HG03469 (cell line): ENCODE data around the gene UBE2V1.
A peak's percentile ranks its signal among the peaks of the same experiment; 100 is the strongest.
"Not testable (repeated sequence)": the region's sequence is repeated elsewhere in the genome, so short reads cannot be mapped to it uniquely, and the experiment has no call there.

ENCODE experiments used
- ATAC-seq: cut with Tn5 transposase; IDR thresholded peaks from one replicate; pipeline ENCODE4 v1.9.1; 2021; ENCODE audit warnings: mild to moderate bottlenecking, moderate library complexity, moderate number of reproducible peaks; ENCODE audit not compliant: unreplicated experiment

UBE2V1 gene

DNA sequence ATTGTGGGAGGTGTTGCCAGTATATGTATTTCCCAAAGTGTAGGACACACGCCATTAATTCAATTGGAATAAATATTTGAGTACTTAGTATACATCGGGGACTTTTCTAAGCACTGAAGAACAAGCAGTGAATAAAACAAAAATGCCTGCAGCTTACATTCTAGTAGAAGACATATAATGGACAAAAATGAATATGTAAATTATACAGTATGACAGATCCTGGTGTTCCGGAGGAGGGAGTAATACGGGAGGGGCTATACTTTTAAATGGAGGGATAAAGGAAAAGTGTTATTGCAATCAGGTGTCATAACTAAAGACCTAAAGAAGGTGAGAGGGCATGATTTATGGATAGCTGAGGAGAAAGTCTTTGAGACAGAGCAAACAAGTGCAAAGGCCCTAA, 15.1 kb downstream of the UBE2V1 start:
- ATAC-seq = no peak

DNA sequence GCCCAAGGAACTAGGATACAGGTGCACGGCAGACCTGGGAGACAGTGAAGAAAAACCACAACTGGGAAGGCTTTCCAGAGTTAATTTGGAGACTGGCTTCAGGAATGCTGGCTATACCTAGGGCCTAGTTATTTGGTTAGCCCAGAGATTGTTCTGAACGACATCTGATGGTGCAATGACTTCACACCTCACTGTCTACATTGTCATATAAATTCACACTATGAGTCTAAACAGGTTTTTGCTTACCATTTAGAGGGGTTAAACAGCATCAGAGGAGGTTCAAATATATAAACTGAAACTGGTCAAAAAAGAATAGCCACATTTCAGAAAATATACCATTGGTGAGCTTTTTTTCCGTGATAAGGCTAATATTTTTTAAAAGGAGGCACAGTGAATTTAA, 16.7 kb downstream of the UBE2V1 start:
- no peak for ATAC-seq

DNA sequence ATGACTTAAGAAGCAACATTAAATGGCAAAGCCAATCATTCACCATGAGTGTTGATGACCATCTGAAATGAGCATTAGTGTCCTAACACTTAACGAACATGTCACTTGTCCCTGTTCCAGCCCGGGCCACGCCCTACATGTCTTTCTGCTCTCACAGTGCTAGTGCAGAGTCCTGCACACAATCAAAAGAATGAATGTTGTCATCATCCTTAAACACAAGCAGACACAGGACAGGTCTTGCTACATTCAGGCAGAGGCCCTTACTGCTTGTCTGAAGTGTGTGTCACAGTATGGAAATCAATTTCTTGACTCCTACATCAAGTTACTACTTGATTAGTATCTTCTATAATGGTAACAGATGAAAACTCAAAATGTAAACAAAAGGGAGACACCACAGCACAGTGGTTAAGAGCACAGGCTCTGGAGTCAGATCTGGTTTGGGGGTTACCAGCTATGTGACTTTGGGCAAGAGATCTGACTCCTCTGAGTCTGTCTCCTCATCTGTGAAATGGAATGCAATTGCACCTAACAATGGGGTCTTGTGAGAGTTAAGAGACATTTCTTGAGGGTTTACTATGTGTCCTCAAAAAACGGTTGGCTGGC, 17.4 kb downstream of the UBE2V1 start:
- ATAC-seq = no peak

DNA sequence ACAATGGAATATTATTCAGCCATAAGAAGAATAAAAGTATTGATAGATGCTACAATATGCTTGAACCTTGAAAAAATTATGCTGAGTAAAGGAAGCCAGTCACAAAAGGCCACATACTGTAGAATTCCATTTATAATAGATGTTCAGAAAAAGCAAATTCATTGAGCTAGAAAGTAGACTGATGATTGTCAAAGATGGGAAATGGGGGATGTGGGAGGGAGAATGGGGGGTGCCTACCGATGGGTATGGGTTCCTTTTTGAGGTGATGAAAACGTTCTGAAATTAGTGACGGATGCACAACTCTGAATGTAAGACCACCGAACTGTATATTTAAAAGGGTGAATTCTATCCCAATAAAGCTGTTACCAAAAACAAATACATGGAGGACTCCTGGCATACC, 18.4 kb downstream of the UBE2V1 start:
- no peak for ATAC-seq

DNA sequence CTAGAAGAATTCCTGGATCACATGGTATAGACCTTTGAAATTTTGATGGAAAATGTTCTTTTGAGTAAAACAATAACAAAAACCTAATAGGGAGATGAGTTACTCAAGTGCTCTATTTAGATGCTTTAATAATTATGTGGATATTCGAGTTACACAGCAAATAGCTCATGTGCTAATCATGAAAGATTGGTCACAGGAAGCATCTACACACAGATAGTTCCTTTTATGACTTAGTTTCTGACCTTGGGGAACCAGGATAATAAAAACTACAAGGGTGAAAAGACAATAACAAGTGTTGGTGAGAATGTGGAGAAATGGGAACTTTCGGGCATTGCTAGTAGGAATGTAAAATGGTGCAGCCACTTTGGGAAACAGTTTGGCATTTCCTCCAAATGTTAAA, 19.7 kb downstream of the UBE2V1 start:
- ATAC-seq = no peak

DNA sequence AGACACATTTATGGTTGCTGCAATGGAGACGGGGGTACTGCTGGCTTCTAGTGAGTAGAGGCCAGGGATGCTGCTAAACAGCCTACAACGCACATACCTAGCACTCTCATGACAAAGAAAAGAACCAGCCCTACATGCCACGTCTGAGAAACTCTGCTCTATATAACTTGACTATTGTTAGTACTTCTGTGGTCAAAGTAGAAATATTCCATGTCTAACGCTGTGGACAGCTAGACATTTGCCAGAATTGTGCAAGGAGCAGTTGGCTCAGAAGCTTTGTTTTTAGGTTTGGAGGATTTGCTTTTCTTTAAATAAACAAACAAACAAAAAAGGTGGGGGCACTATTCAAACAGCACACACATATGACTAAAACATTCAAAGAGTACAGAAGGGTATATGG, 20.5 kb downstream of the UBE2V1 start:
- ATAC-seq = no peak

DNA sequence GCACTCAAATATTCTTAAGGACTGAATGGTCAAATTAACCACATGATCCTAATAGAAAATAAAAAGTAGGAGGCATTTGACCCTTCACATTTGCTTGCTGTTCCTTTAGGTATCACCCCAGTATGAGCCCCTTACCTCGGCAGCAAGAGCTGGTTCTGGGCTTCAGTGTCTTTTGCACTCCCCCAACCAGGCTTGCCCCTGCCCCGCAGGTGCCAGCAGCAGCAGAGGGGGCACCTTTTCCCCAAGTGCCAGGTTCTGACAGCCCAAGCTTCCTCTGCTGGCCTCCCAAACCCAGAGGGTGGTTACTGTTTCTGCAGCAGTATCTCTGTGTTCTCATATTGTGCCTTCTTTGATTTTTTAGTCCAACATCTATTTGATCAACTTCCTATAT, 23.2 kb downstream of the UBE2V1 start:
- no peak for ATAC-seq

DNA sequence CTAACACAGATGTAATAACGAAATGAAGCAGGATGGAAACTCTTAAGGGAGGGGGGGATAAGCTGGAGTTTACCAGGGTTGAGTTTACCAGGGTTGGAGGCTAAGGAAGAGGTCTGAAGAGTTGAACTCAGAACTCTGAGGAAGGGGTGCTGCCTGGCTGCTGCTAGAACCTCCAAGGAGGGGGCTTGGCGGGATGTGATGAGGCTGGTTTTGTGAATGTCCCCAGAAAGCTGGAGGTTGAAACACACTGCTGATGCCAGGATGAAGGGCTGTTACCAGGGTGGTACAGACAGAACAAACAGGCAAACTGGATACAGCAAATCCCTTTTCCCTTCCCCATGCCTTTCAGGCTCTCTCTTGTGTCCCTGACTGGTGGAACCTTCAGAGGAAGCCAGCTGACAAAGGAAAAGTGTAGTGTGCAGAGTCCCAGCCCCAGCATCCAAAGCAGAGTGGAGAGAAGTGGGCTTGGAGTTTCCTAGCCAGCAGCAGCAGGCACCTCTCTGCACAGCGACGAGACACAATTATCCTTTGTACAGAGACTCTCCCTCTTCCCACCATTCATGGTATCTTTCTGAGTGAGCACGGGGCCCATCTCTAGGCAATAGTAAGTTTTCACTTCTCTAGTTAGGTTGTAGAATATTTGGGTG, 23.7 kb downstream of the UBE2V1 start:
- no peak for ATAC-seq

DNA sequence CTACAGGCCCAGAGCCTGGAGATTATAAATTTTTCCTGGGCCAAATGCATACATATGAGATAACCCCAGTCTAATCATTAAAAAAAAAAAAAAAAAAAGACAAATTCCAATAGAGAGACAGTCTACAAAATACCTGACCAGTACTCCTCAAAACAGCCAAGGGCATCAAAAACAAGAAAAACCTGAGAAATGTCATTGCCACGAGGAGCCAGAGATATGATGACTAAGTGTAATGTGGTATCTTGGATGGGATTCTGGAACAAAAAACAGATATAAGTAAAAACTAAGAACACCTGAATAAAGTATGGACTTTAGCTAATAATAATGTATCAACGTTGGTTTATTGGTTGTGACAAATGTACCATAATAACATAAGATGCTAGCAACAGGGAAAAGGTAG, 24.9 kb downstream of the UBE2V1 start:
- ATAC-seq = no peak

DNA sequence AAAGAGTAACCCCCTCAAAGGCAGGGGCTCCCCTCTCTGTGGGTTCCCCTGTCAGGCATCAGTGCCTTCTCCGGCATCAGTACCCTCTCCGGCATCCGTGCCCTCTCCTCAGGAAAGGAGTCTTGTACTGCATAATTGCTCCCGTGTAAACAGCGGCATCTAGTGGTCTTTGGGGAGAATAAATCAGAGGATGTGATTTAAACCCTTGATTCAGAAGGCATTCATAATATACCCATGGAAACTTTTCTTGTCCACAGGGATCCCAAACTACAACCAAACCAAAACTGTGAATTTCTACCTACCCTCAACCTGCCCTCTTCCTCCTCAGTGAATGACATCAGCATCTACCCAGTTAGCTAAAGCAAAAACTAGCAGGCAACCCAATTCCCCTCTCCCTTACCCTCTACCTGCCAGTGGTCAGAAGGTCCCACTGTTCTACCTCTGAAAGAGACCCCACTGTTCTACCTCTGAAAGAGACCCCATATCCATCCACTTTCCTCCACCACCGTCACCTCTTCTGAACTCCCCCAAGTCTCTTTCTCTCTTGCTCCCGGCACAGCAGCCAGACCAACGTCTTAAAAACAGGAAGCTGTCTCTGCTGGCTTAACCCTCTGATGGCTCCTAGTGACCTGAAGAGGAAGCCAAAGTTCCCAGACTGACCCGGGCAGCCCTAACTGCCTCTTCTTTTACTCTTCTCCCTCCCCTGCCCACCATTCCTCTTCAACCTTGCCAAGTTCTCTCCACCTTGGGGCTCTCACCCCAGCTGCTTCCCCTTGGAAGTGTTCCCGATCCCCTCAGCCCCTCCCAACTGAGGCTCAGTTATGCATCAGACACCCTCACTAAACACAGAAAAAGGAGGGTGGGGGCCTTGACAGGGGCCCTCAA, 27.2 kb downstream of the UBE2V1 start:
- no peak for ATAC-seq

DNA sequence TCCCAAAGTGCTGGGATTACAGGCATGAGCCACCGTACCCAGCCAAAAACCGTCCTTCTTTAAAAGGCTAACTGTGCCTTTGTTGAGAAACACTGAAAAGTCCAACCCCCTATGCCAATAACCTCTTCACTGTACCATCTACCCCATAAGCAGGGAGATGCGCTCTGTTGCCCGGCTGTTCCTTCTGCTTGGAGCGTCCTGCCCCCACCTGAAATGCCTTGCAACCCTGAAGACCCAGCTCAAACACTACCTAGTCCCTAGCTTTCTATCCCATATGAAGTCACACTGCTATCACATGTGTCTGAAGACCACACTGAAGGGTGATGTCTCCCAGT, 27.8 kb downstream of the UBE2V1 start:
- no peak for ATAC-seq

DNA sequence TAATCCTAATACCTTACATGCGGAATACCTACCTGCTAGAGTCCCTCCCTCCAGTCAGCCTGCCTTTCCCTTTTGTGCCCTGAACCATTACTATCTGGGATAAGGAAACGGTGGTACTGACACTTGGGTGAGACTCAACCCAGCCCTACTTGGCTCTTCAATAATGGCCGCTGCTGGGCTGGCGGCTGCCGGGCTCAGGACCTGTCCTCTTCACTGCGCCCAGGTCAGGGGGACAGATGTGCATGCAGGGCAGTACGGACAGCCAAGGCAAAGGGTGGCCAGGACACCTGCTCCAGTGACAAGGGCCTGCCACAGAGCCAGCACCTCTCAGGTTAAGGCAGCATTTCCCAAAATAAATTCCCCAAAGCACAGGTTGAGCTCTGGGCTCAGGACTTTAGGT, 29.9 kb downstream of the UBE2V1 start:
- no peak for ATAC-seq

DNA sequence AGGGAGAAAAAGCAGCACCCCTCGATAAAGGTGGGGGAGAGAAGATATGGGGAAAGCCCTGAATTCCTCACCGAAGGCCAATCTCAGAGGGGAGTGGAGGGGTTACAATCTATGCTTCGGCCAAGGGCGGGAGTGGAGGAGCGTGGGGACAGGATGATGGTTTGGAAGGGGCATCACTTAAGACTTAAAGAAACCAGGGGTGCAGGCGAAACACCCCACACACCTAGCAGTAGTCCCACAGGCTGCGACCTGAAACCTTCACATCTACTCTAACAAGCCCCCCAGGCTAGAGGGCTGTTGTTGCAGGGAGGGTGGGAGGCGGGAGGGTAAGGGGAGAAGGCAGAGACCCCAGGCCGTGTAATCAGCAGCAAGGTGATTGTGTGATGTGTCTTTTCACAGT, 30.9 kb downstream of the UBE2V1 start:
- ATAC-seq = not testable (repeated sequence)

DNA sequence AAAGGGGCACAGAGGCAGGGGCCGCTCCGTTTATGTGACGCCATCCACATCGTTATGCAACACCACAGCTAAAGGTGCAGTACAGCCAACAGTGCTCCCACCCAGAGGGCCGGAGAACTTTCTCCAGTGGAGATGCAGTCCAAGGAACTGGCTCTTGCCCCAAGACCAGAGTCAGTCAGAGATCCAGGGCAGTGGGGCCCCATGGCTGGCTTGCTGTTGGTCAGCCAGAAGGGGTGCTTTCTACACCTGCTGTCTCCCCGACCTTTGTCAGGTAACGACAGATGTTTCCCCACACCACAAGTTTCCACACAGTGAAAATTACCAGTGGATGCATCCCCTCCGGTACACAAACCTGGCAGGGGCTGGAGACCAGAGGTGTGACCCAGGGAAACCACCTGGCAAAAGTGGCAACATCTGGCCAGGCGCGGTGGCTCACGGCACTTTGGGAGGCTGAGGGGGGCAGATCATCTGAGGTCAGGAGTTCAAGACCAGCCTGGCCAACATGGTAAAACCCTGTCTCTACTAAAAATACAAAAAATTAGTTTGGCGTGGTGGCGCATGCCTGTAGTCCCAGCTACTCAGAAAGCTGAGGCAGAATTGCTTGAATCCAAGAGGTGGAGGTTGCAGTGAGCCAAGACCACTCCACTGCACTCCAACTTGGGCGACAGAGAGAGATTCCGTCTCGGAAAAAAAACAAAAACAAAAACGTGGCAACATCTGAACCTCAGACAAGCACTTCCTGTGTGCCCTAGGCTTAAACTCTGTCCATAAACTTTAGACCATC, 34.9 kb downstream of the UBE2V1 start:
- no peak for ATAC-seq

DNA sequence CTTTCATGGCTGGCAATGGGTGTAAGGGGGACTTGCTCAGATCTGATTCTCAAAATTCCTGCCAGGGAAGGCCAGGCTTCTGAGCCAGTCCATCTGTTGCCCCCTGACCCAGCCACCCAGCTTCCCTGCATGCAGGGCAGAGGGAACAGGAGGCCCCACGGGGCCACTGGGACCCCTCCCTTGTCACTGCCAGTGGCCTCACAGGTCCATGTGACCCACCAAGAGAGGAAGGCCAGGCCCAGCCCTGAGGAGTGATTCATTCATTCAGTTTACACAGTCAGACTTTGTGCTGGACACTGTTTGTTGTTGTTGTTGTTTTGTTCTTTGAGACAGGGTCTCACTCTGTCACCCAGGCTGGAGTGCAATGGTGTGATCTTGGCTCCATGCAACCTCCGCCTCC, 39.5 kb downstream of the UBE2V1 start:
- no peak for ATAC-seq

DNA sequence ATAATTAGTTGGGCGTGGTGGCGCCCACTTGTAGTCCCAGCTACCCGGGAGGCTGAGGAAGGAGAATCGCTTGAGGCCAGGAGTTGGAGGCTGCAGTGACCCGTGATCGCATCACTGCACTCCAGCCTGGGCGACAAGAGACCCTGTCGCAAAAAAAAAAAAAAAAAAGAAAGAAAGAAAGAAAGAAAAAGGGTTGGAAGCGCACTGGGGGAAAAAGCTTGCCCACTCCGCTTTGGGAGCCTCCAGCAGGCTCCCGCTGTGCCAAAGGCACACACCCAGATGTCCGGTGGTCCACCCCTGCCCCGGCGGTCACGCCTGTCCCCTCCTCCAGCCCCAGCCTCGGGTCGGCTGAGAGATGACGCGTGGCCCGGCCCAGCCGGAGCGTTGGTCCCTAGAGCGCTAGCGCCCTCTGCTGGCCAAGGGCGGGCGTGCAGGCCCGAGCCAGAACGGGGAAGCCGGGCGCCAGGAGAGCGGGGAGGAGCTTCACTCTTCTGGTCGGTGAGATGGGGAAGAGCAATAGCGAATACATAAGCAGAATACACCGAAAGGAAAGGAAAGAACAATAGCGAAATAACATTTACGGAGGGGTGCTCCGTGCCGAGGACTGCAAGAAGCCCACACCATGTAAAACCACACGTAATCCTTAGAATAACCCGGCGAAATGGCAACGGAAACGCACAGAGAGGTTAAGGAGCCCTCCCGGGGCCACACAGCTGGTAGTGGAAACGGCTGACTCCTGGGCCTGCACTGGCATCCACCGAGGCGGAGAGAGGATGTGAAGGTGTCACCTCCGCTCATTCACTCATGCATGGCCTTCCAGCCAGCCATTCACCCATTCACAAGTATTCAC, 41.7 kb downstream of the UBE2V1 start:
- peak; percentile 70 for ATAC-seq

DNA sequence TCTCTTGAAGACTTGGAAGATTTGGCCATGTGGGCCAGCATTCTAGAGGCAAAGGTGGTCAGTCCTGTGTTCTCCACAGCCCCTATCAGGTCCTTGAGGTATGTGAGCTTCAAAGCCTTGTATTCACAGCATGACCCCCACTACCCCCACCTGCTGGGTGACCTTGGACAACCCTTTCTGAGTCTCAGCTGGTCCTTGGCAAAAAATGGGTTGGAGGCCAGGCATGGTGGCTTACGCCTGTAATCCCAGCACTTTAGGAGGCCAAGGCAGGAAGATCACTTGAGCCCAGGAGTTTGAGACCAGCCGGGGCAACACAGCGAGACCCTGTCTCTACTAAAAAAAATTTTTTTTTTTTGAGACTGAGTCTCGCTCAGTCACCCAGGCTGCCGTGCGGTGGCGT, 42.6 kb downstream of the UBE2V1 start:
- no peak for ATAC-seq

DNA sequence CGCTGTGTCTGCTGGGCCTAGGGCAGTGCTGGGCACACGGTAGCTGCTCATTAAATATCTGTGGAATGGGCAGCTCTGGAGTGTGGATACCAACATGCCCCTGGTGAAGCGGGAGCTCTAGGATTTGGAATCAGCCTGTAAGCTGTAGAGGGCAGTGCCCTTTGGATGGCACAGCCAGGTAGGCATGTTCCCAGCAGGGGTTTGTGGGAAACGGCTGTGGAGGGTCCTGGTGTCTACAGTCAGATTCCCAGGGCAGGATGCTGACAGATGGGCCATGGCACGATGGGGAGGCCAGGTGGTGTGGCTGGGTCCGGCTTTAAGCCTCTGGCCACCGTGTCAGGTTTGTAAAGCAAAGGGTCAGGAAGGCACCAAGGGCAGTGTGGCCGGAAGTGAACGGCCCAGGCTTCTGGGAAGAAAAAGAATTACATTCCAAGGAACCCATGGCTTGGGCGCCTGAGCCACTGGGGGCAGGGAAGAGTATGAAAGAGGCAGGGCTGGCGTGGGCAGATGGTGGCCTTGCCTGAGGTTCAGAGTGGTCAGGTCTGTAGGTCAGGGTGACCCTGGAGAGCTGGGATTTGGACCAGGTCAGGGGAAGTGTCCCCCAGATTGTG, 44.8 kb downstream of the UBE2V1 start:
- ATAC-seq = no peak

DNA sequence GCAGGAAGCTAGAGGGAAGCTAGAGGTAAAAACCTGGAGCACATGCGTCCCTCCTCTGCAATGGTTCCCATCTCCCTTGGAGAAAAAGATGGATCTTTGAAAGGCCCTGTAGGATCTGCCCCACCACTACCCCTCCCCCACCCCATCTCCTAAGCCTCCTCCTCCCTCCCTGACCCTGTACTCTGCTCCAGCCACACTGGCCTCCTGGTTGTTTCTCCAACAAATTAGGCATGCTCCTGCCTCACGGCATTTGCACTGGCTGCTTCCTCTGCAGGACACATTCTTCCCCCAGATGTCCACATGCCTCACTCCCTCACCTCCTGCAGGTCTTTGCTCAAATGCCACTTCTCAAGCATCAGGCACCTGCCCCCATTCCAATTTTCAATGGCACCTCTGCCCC, 45.5 kb downstream of the UBE2V1 start:
- ATAC-seq = no peak

DNA sequence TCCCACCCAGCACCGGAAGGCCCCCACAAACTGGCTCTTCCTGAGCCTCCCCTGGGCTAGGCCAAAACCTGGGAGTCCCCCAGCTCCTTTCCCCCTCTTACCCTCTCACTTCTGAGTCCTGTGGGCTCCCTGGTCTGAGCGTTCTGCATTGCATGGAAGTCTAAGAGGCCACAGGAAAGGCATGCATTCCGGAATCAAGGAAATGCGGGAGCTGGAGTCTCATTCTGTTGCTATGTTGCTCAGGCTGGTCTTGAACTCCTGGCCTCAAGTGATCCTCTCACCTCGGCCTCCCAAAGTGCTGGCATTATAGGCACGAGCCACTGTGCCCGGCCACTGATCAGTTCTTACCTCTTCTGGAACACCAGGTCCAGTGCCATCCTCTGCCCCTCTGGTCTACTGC, 45.9 kb downstream of the UBE2V1 start:
- no peak for ATAC-seq
